ENCODE data around the gene CGB8.
"Not testable (repeated sequence)": the region's sequence is repeated elsewhere in the genome, so short reads cannot be mapped to it uniquely, and the experiment has no call there.

- TF ChIP-seq FOXA1, SP1, SUZ12 (IDR thresholded peaks at IDR 0.05): not testable (repeated sequence)
Observed at GRCh38 chr19:49029749-49030148, 19.2 kb downstream of the CGB8 start.

All from HEK293T (cell line).